ENCODE data around the gene KAT5. TPM values are rescaled to one million over a fixed set of nuclear protein-coding genes. Genes with fewer than 3 reads are reported as not detected.

The KAT5 gene
- total and polyA plus RNA-seq, 10 of the 15 experiments (the other 5 are each of a cell fraction or from before 2014, with no cell fraction given) = 3.4 to 66.1 (median 46.3) TPM

DNA sequence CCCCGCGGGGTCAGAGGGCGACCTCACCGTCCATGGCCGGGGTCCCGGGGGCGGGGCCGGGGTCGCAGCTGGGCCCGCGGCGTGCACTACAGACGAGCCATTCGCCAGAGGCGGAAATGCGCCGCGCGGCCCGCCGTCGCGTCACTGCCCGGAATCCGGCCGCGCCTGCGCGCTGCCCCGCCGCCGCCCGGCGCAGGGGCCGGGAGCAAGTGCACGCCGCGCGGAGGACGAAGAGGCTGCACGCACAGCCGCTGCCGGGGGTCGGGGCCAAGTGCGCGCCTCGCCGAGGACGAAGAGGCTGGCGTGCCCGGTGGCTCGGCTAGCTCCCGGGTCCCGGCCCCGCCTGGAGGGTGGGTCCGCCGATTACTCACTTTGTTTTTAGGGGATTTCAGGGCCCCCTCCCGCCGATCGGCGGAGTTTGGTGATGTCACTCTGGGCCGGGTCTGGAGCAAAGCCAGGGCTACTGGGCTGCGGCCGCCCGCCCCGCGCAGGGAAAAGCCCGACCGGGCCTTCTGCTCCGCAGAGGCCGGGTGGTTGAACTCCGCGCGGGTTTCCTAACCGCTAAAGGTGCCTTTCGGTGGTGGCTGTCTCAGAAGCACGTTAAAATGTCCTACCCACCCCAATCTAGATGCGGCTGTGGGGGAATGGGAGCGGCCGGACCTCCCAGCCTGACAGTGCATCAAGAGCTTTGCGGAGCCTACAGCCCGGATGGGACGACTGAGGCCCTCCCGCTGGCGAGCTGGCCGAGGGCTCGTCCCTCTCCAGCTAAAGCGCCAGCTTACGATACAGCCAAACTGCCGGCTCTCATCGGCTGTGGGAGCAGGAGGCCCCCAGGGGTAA, 49.0 kb upstream of the KAT5 start, which contains the start of gene RELA (continued):
- TF ChIP-seq, protein P1, sequence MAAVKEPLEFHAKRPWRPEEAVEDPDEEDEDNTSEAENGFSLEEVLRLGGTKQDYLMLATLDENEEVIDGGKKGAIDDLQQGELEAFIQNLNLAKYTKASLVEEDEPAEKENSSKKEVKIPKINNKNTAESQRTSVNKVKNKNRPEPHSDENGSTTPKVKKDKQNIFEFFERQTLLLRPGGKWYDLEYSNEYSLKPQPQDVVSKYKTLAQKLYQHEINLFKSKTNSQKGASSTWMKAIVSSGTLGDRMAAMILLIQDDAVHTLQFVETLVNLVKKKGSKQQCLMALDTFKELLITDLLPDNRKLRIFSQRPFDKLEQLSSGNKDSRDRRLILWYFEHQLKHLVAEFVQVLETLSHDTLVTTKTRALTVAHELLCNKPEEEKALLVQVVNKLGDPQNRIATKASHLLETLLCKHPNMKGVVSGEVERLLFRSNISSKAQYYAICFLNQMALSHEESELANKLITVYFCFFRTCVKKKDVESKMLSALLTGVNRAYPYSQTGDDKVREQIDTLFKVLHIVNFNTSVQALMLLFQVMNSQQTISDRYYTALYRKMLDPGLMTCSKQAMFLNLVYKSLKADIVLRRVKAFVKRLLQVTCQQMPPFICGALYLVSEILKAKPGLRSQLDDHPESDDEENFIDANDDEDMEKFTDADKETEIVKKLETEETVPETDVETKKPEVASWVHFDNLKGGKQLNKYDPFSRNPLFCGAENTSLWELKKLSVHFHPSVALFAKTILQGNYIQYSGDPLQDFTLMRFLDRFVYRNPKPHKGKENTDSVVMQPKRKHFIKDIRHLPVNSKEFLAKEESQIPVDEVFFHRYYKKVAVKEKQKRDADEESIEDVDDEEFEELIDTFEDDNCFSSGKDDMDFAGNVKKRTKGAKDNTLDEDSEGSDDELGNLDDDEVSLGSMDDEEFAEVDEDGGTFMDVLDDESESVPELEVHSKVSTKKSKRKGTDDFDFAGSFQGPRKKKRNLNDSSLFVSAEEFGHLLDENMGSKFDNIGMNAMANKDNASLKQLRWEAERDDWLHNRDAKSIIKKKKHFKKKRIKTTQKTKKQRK (IDR thresholded peaks at IDR 0.05; ENCODE audit: low read depth, low read length) = no peak
- TF ChIP-seq CBX5 (IDR thresholded peaks at IDR 0.05; ENCODE audit: low read depth) (no peak), DPF2 (IDR thresholded peaks at IDR 0.05) (peak; percentile 83), ESRRA (IDR thresholded peaks at IDR 0.05; ENCODE audit: low read length) (no peak), KAT2A (conservative IDR thresholded peaks at IDR 0.05; ENCODE audit: control insufficient read depth, low read depth, low read length) (no peak)
- TF ChIP-seq, protein P2, sequence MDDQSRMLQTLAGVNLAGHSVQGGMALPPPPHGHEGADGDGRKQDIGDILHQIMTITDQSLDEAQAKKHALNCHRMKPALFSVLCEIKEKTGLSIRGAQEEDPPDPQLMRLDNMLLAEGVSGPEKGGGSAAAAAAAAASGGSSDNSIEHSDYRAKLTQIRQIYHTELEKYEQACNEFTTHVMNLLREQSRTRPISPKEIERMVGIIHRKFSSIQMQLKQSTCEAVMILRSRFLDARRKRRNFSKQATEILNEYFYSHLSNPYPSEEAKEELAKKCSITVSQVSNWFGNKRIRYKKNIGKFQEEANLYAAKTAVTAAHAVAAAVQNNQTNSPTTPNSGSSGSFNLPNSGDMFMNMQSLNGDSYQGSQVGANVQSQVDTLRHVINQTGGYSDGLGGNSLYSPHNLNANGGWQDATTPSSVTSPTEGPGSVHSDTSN (IDR thresholded peaks at IDR 0.05; ENCODE audit: insufficient replicate concordance, low read depth, low read length) = peak; percentile 11
- TF ChIP-seq, protein P3, sequence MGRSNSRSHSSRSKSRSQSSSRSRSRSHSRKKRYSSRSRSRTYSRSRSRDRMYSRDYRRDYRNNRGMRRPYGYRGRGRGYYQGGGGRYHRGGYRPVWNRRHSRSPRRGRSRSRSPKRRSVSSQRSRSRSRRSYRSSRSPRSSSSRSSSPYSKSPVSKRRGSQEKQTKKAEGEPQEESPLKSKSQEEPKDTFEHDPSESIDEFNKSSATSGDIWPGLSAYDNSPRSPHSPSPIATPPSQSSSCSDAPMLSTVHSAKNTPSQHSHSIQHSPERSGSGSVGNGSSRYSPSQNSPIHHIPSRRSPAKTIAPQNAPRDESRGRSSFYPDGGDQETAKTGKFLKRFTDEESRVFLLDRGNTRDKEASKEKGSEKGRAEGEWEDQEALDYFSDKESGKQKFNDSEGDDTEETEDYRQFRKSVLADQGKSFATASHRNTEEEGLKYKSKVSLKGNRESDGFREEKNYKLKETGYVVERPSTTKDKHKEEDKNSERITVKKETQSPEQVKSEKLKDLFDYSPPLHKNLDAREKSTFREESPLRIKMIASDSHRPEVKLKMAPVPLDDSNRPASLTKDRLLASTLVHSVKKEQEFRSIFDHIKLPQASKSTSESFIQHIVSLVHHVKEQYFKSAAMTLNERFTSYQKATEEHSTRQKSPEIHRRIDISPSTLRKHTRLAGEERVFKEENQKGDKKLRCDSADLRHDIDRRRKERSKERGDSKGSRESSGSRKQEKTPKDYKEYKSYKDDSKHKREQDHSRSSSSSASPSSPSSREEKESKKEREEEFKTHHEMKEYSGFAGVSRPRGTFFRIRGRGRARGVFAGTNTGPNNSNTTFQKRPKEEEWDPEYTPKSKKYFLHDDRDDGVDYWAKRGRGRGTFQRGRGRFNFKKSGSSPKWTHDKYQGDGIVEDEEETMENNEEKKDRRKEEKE (IDR thresholded peaks at IDR 0.05) = 0 out of 2 replicates have a peak, but pooled peaks have one; percentile 63
- TF ChIP-seq, protein P4, sequence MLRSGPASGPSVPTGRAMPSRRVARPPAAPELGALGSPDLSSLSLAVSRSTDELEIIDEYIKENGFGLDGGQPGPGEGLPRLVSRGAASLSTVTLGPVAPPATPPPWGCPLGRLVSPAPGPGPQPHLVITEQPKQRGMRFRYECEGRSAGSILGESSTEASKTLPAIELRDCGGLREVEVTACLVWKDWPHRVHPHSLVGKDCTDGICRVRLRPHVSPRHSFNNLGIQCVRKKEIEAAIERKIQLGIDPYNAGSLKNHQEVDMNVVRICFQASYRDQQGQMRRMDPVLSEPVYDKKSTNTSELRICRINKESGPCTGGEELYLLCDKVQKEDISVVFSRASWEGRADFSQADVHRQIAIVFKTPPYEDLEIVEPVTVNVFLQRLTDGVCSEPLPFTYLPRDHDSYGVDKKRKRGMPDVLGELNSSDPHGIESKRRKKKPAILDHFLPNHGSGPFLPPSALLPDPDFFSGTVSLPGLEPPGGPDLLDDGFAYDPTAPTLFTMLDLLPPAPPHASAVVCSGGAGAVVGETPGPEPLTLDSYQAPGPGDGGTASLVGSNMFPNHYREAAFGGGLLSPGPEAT (IDR thresholded peaks at IDR 0.05; ENCODE audit: low read depth) = peak; percentile 64

Measured in GM12878 (cell line).